GM12878 (cell line): ENCODE data around the gene MCAT. TPM values are rescaled to one million over a fixed set of nuclear protein-coding genes. Genes with fewer than 3 reads are reported as not detected.

Source experiments
- CBX3 ChIP-seq: fragments of 200-600 bp; sonication (generic); IDR thresholded peaks from 2 replicates; pipeline ENCODE4 v1.6.1; 2016; ENCODE audit warnings: low read depth, borderline replicate concordance
- CHD2 ChIP-seq: IDR thresholded peaks from 2 replicates; pipeline ENCODE4 v1.6.1; 2011; ENCODE audit warnings: low read depth, low read length, improper control_type of control experiment, borderline replicate concordance
- CREM ChIP-seq: IDR thresholded peaks from 2 replicates; pipeline ENCODE4 v1.6.1; 2014; ENCODE audit warnings: antibody characterized with exemption, low read depth
- GABPA ChIP-seq: IDR thresholded peaks from 2 replicates; pipeline ENCODE4 v1.6.1; 2014; ENCODE audit warnings: antibody characterized with exemption, low read depth, mild to moderate bottlenecking, inconsistent platforms
- HCFC1 ChIP-seq: fragments of 150-350 bp; IDR thresholded peaks from 2 replicates; pipeline ENCODE4 v1.6.1; 2014; ENCODE audit warnings: low read length
- IKZF2 ChIP-seq, 2 experiments: fragments of 450-650 bp; IDR thresholded peaks; 2 replicates each; pipeline ENCODE4 v1.6.1; 2017; ENCODE audit warnings: mild to moderate bottlenecking in 2 of 2, moderate library complexity in 2 of 2
- JUNB ChIP-seq: IDR thresholded peaks from 2 replicates; pipeline ENCODE4 v1.6.1; 2016; ENCODE audit warnings: antibody characterized with exemption, mild to moderate bottlenecking
- LARP7 ChIP-seq: fragments of 450-650 bp; IDR thresholded peaks from 2 replicates; pipeline ENCODE4 v1.6.1; 2017; ENCODE audit warnings: mild to moderate bottlenecking
- MEF2A ChIP-seq: IDR thresholded peaks from 2 replicates; pipeline ENCODE4 v1.6.1; 2011; ENCODE audit warnings: low read depth, mild to moderate bottlenecking, low read length, moderate library complexity; ENCODE audit not compliant: insufficient read depth
- MXI1 ChIP-seq: fragments of 150-350 bp; IDR thresholded peaks from 2 replicates; pipeline ENCODE4 v1.6.1; 2011; ENCODE audit warnings: low read depth, mild to moderate bottlenecking, inconsistent platforms, low read length, improper control_type of control experiment
- NBN ChIP-seq: fragments of 450-650 bp; IDR thresholded peaks from 2 replicates; pipeline ENCODE4 v1.6.1; 2016
- NFXL1 ChIP-seq: fragments of 450-650 bp; IDR thresholded peaks from 2 replicates; pipeline ENCODE4 v1.6.1; 2017; ENCODE audit warnings: antibody characterized with exemption, mild to moderate bottlenecking, borderline replicate concordance
- NR2C2 ChIP-seq: IDR thresholded peaks from 2 replicates; pipeline ENCODE4 v1.6.1; 2011; ENCODE audit warnings: borderline replicate concordance, low read depth; ENCODE audit not compliant: control insufficient read depth, insufficient read length
- NRF1 ChIP-seq: conservative IDR thresholded peaks from 2 replicates; pipeline ENCODE4 v1.6.1; 2011; ENCODE audit warnings: mild to moderate bottlenecking, low read depth, low read length, improper control_type of control experiment
- POLR2AphosphoS2 ChIP-seq: IDR thresholded peaks from 2 replicates; pipeline ENCODE4 v1.6.1; 2011; ENCODE audit warnings: low read depth, mild to moderate bottlenecking, low read length, improper control_type of control experiment, moderate library complexity
- POLR2AphosphoS5 ChIP-seq: IDR thresholded peaks from 2 replicates; pipeline ENCODE4 v1.6.1; 2011; ENCODE audit warnings: mild to moderate bottlenecking, low read length, inconsistent platforms
- POU2F2 ChIP-seq: IDR thresholded peaks from 3 replicates; pipeline ENCODE4 v1.6.1; 2011; ENCODE audit warnings: low read depth, mild to moderate bottlenecking, low read length, borderline replicate concordance
- RAD21 ChIP-seq: IDR thresholded peaks from 2 replicates; pipeline ENCODE4 v1.6.1; 2011; ENCODE audit warnings: mild to moderate bottlenecking, low read depth, low read length, moderate library complexity; ENCODE audit not compliant: insufficient read depth
- RUNX3 ChIP-seq: IDR thresholded peaks from 2 replicates; pipeline ENCODE4 v1.6.1; 2012; ENCODE audit warnings: low read length, inconsistent platforms
- SMAD1 ChIP-seq: fragments of 450-650 bp; IDR thresholded peaks from 2 replicates; pipeline ENCODE4 v1.6.1; 2018; ENCODE audit warnings: mild to moderate bottlenecking, low read depth; ENCODE audit not compliant: partially characterized antibody
- SMAD5 ChIP-seq: IDR thresholded peaks from 2 replicates; pipeline ENCODE4 v1.6.1; 2016; ENCODE audit warnings: antibody characterized with exemption, low read depth
- TCF12 ChIP-seq: IDR thresholded peaks from 2 replicates; pipeline ENCODE4 v1.6.1; 2011; ENCODE audit warnings: low read depth, mild to moderate bottlenecking, low read length
- TCF7 ChIP-seq: IDR thresholded peaks from 2 replicates; pipeline ENCODE4 v1.6.1; 2014; ENCODE audit warnings: antibody characterized with exemption, borderline replicate concordance
- YBX1 ChIP-seq: fragments of 450-650 bp; IDR thresholded peaks from 2 replicates; pipeline ENCODE4 v1.6.1; 2016; ENCODE audit warnings: antibody characterized with exemption
- ZZZ3 ChIP-seq: IDR thresholded peaks from 2 replicates; pipeline ENCODE4 v1.6.1; 2011; ENCODE audit warnings: low read depth; ENCODE audit not compliant: control insufficient read depth, insufficient read length
- polyA plus RNA-seq, 11 experiments: library from polyadenylated mRNA; depleted of rRNA in 4 of 11; unstranded in 6 of 11; stranded (reverse) in 5 of 11; fragments of >200 nt; fragmentation: Nextera tagmentation in 4 of 11; fragmentation: Illumina TruSeq in 1 of 11; extraction: Ambion mirVana in 4 of 11; extraction: Trizol in 1 of 11; gene quantifications; 1 replicate in 1 of 11; 2 replicates in 10 of 11; pipeline versions ENCODE4 v1.2.1 to v1.2.3, GENCODE V29; 2011 to 2016; ENCODE audit warnings: inconsistent platforms in 2 of 11, missing spikeins in 2 of 11, low read depth in 1 of 11
- total RNA-seq, 4 experiments: library from RNA; depleted of rRNA in 3 of 4; stranded (reverse); fragments of >200 nt in 3 of 4; fragmentation: Illumina TruSeq in 1 of 4; extraction: Trizol in 1 of 4; gene quantifications; 2 replicates each; pipeline versions ENCODE4 v1.2.1 to v1.2.3, GENCODE V29; 2013 to 2021
- TF ChIP-seq, protein P1 (sequence below): fragments of 450-650 bp; IDR thresholded peaks from 2 replicates; pipeline ENCODE4 v1.6.1; 2017; ENCODE audit warnings: borderline replicate concordance
- TF ChIP-seq, protein P2 (sequence below): IDR thresholded peaks from 2 replicates; pipeline ENCODE4 v1.6.1; 2011; ENCODE audit warnings: low read depth, low read length, improper control_type of control experiment, borderline replicate concordance
- TF ChIP-seq, protein P3 (sequence below): fragments of 450-650 bp; IDR thresholded peaks from 2 replicates; pipeline ENCODE4 v1.6.1; 2016; ENCODE audit warnings: mild to moderate bottlenecking, moderate library complexity, borderline replicate concordance

MCAT gene
- total and polyA plus RNA-seq, 10 of the 15 experiments (the other 5 are each of a cell fraction or from before 2014, with no cell fraction given): 3.6 to 29.1 (median 19.3) TPM

DNA sequence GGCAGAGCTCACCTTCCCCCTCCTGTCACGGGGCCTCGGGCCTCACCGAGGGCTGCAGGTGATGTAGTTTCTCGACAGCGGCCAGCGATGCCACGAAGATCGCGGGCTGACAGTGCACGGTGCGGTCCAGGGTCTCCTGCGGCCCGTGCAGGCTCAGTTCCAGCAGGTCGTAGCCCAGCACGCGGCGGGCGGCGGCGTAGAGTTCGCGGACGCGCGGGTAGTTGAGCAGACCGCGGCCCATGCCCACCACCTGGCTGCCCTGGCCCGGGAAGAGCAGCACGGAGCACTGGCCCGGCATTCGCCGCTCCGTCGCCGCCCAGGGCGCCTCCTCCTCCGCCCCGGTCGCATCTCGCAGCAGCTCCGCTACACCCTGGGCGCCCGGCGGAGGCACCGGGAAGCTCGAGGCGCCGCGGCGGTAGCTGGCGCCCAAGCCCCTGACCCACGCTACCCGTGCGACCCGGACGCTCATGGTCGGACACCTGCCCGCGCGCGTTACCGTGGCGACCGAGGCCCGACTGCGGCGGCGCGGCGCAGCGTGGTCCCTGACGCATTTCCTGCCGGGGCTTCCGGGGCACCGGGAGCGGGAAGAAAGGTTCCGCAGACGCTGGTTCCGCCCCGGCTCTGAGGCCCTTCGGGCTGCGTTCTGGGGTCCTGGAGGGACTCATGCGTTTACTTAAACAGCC, at the start of gene MCAT (continued):
- TF ChIP-seq CHD2 (no peak; the same call in 1 of the 2 replicates), TCF12 (no peak), MEF2A (0 out of 2 replicates have a peak, but pooled peaks have one; percentile 50), YBX1 (no peak), NR2C2 (no peak), SMAD5 (no peak), POU2F2 (peak; percentile 48; the same call in 2 of the 3 replicates), MXI1 (peak; percentile 96), RAD21 (no peak), NFXL1 (no peak), NRF1 (peak; percentile 48; the same call in 1 of the 2 replicates), CREM (peak; percentile 79), SMAD1 (no peak), POLR2AphosphoS2 (peak; percentile 69; the same call in 1 of the 2 replicates), RUNX3 (peak; percentile 38), NBN (0 out of 2 replicates have a peak, but pooled peaks have one; percentile 26), LARP7 (peak; percentile 94), ZZZ3 (no peak), GABPA (peak; percentile 94), POLR2AphosphoS5 (peak; percentile 74), IKZF2 (IDR thresholded peaks at IDR 0.05) (no peak), TCF7 (no peak), CBX3 (no peak), JUNB (no peak), HCFC1 (peak; percentile 79)
- TF ChIP-seq, protein P1, sequence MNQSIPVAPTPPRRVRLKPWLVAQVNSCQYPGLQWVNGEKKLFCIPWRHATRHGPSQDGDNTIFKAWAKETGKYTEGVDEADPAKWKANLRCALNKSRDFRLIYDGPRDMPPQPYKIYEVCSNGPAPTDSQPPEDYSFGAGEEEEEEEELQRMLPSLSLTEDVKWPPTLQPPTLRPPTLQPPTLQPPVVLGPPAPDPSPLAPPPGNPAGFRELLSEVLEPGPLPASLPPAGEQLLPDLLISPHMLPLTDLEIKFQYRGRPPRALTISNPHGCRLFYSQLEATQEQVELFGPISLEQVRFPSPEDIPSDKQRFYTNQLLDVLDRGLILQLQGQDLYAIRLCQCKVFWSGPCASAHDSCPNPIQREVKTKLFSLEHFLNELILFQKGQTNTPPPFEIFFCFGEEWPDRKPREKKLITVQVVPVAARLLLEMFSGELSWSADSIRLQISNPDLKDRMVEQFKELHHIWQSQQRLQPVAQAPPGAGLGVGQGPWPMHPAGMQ: no peak
- TF ChIP-seq, protein P2, sequence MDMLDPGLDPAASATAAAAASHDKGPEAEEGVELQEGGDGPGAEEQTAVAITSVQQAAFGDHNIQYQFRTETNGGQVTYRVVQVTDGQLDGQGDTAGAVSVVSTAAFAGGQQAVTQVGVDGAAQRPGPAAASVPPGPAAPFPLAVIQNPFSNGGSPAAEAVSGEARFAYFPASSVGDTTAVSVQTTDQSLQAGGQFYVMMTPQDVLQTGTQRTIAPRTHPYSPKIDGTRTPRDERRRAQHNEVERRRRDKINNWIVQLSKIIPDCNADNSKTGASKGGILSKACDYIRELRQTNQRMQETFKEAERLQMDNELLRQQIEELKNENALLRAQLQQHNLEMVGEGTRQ: no peak
- TF ChIP-seq, protein P3, sequence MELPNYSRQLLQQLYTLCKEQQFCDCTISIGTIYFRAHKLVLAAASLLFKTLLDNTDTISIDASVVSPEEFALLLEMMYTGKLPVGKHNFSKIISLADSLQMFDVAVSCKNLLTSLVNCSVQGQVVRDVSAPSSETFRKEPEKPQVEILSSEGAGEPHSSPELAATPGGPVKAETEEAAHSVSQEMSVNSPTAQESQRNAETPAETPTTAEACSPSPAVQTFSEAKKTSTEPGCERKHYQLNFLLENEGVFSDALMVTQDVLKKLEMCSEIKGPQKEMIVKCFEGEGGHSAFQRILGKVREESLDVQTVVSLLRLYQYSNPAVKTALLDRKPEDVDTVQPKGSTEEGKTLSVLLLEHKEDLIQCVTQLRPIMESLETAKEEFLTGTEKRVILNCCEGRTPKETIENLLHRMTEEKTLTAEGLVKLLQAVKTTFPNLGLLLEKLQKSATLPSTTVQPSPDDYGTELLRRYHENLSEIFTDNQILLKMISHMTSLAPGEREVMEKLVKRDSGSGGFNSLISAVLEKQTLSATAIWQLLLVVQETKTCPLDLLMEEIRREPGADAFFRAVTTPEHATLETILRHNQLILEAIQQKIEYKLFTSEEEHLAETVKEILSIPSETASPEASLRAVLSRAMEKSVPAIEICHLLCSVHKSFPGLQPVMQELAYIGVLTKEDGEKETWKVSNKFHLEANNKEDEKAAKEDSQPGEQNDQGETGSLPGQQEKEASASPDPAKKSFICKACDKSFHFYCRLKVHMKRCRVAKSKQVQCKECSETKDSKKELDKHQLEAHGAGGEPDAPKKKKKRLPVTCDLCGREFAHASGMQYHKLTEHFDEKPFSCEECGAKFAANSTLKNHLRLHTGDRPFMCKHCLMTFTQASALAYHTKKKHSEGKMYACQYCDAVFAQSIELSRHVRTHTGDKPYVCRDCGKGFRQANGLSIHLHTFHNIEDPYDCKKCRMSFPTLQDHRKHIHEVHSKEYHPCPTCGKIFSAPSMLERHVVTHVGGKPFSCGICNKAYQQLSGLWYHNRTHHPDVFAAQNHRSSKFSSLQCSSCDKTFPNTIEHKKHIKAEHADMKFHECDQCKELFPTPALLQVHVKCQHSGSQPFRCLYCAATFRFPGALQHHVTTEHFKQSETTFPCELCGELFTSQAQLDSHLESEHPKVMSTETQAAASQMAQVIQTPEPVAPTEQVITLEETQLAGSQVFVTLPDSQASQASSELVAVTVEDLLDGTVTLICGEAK: peak; percentile 97
